ENCODE measurements around the gene CRIP1. TPM values are rescaled to one million over a fixed set of nuclear protein-coding genes. Genes with fewer than 3 reads are reported as not detected.

CRIP1 gene
- total and polyA plus RNA-seq, 10 of the 15 experiments (the other 5 are each of a cell fraction or from before 2014, with no cell fraction given) = 66.8 to 259 (median 154) TPM

- BruUV-seq (replicated peaks) = no TSS peak
- Histone ChIP-seq H3K36me3 (ENCODE audit: control insufficient read depth in 2 of 2, insufficient read depth in 2 of 2, low read length in 1 of 2) (no peaks in the 10 kb centered on the region), H3K4me2 (ENCODE audit: control insufficient read depth, insufficient read depth) (peak within 1 kb of the TSS; percentile 33; the same call in 1 of the 2 replicates), H3K27ac (ENCODE audit: control insufficient read depth, insufficient read depth) (no peak within 1 kb of the TSS), H3K9ac (ENCODE audit: control insufficient read depth, insufficient read depth, low read length) (no peak within 1 kb of the TSS), H3K79me2 (ENCODE audit: control insufficient read depth, insufficient read depth, low read length) (no peaks in the 10 kb centered on the region), H3K9me3 (replicated peaks; ENCODE audit: control insufficient read depth, insufficient read depth, low read length) (no peaks in the 10 kb centered on the region), H3K4me3 (no peak within 1 kb of the TSS), H3K27me3 (replicated peaks in 1 of 2; ENCODE audit: control insufficient read depth in 2 of 2, insufficient read depth in 2 of 2, low read length in 1 of 2) (peaks cover 5 to 7% of the 10 kb centered on the region in 2 experiments; a peak in 3 of 4 replicates), H3K4me1 (ENCODE audit: control insufficient read depth, insufficient read depth, low read length) (peaks cover 4% of the 10 kb centered on the region), H2AFZ (ENCODE audit: control insufficient read depth, low read depth, low read length) (no peak within 1 kb of the TSS), H4K20me1 (ENCODE audit: control insufficient read depth, insufficient read depth) (no peaks in the 10 kb centered on the region)
- intact Hi-C loops (cut with micrococcal nuclease; ENCODE audit: unreplicated experiment) = loop anchor here (5.0 kb wide), 2 partner anchors 34 to 324 kb away; partner anchors contain the start of gene TEDC1
- FAIRE-seq (no peak), DNase-seq (ENCODE audit: low read depth, low spot score) (no peak), ATAC-seq (no peak)
- ChIA-PET RAD21 (ENCODE audit: unreplicated experiment) (no interaction called here), POLR2A (no interaction called here), SMC1A (ENCODE audit: uncharacterized antibody, unreplicated experiment) (no interaction called here), CTCF (interaction anchor here (0.7 kb wide), 1 partner anchor 45 kb away, joined by 3 read pairs; no protein-coding TSS in a partner anchor)
- TF ChIP-seq CHD1 (IDR thresholded peaks at IDR 0.05; ENCODE audit: low read depth, low read length) (no peak), SUZ12 (IDR thresholded peaks at IDR 0.05; ENCODE audit: unreplicated experiment) (peak; percentile 67)
- WGBS (ENCODE audit: insufficient coverage, insufficient replicate concordance, low lambda C conversion rate, missing lambda C conversion rate) = 6% methylated on average over 13 of the region's 88 CpGs
- in situ Hi-C loops (cut with MboI) = no loop called here
These were observed 39.4 kb downstream of the CRIP1 start, which contains the start of gene TMEM121 for GRCh38 chr14:105525861-105526775. Gene TMEM121, plus strand, starts transcription at chr14:105526583. Its CDS starts 2,252 bp downstream, at chr14:105528835.

- in situ Hi-C loops (cut with MboI) (no loop called here), intact Hi-C loops (cut with micrococcal nuclease; ENCODE audit: unreplicated experiment) (loop anchor here (5.0 kb wide), 2 partner anchors 35 to 325 kb away; partner anchors contain the start of gene TEDC1)
- ChIA-PET POLR2A (no interaction called here), RAD21 (ENCODE audit: unreplicated experiment) (no interaction called here), SMC1A (ENCODE audit: uncharacterized antibody, unreplicated experiment) (no interaction called here), CTCF (interaction anchor here (1.9 kb wide), 1 partner anchor 156 kb away, joined by 13 read pairs; no protein-coding TSS in a partner anchor)
- Histone ChIP-seq H3K27me3 (replicated peaks in 1 of 2; ENCODE audit: control insufficient read depth in 2 of 2, insufficient read depth in 2 of 2, low read length in 1 of 2) (peaks cover 5 to 7% of the 10 kb centered on the region in 2 experiments; a peak in 3 of 4 replicates), H3K36me3 (ENCODE audit: control insufficient read depth in 2 of 2, insufficient read depth in 2 of 2, low read length in 1 of 2) (no peaks in the 10 kb centered on the region), H3K9ac (ENCODE audit: control insufficient read depth, insufficient read depth, low read length) (no peak overlapping the region), H2AFZ (ENCODE audit: control insufficient read depth, low read depth, low read length) (no peak overlapping the region), H3K27ac (ENCODE audit: control insufficient read depth, insufficient read depth) (no peak overlapping the region), H3K79me2 (ENCODE audit: control insufficient read depth, insufficient read depth, low read length) (no peaks in the 10 kb centered on the region), H3K4me1 (ENCODE audit: control insufficient read depth, insufficient read depth, low read length) (peaks cover 4% of the 10 kb centered on the region), H3K4me2 (ENCODE audit: control insufficient read depth, insufficient read depth) (peak overlapping the region; percentile 33; the same call in 1 of the 2 replicates), H3K9me3 (replicated peaks; ENCODE audit: control insufficient read depth, insufficient read depth, low read length) (no peaks in the 10 kb centered on the region), H3K4me3 (no peak overlapping the region), H4K20me1 (ENCODE audit: control insufficient read depth, insufficient read depth) (no peaks in the 10 kb centered on the region)
- DNase-seq (ENCODE audit: low read depth, low spot score) (no peak), FAIRE-seq (no peak), ATAC-seq (no peak)
- TF ChIP-seq KLF5 (IDR thresholded peaks at IDR 0.05; ENCODE audit: partially characterized antibody) (no peak), RELA (IDR thresholded peaks at IDR 0.05; ENCODE audit: borderline replicate concordance, partially characterized antibody) (no peak), RAD21 (IDR thresholded peaks at IDR 0.05; ENCODE audit: insufficient read depth, low read depth, low read length) (no peak), STAT3 (IDR thresholded peaks at IDR 0.05; ENCODE audit: low read depth, low read length) (no peak), HDAC2 (IDR thresholded peaks at IDR 0.05) (no peak), NR2C2 (IDR thresholded peaks at IDR 0.05; ENCODE audit: borderline replicate concordance, control insufficient read depth, insufficient read length, low read depth) (no peak), FOXK2 (IDR thresholded peaks at IDR 0.05) (no peak), JUND (IDR thresholded peaks at IDR 0.05; ENCODE audit: low read depth, low read length) (no peak), KDM1A (IDR thresholded peaks at IDR 0.05; ENCODE audit: borderline replicate concordance) (no peak), SUPT20H (IDR thresholded peaks at IDR 0.05; ENCODE audit: borderline replicate concordance, control insufficient read depth, low read depth, low read length) (no peak), ZNF622 (IDR thresholded peaks at IDR 0.05) (no peak), MLLT1 (IDR thresholded peaks at IDR 0.05) (no peak)
- no TSS peak for BruUV-seq (replicated peaks)
- WGBS (ENCODE audit: insufficient coverage, insufficient replicate concordance, low lambda C conversion rate, missing lambda C conversion rate) = under 1% methylated on average over 32 of the region's 48 CpGs
These were observed 40.2 kb downstream of the CRIP1 start for GRCh38 chr14:105526776-105527380.

All from GM12878 (cell line).